HUES48 (cell line): ENCODE data around the gene RIPOR2.

Experiments used
- H3K27ac ChIP-seq: one replicate; pipeline ENCODE4 v1.7.0; 2013; ENCODE audit warnings: low read depth, low read length, inconsistent platforms
- H3K27me3 ChIP-seq: 2 replicates; pipeline ENCODE4 v1.6.1; 2013; ENCODE audit warnings: mild to moderate bottlenecking, low read length; ENCODE audit not compliant: control insufficient read depth, insufficient read depth
- H3K36me3 ChIP-seq: 2 replicates; pipeline ENCODE4 v1.6.1; 2013; ENCODE audit warnings: low read length; ENCODE audit not compliant: control insufficient read depth, insufficient read depth
- H3K4me1 ChIP-seq: 2 replicates; pipeline ENCODE4 v1.6.1; 2013; ENCODE audit warnings: mild to moderate bottlenecking, low read length; ENCODE audit not compliant: control insufficient read depth, insufficient read depth
- H3K4me3 ChIP-seq: 2 replicates; pipeline ENCODE4 v1.5.1; 2013; ENCODE audit warnings: mild to moderate bottlenecking, low read depth, low read length
- H3K9ac ChIP-seq: 2 replicates; pipeline ENCODE4 v1.6.1; 2013; ENCODE audit warnings: mild to moderate bottlenecking, low read depth, low read length, moderate library complexity
- H3K9me3 ChIP-seq: 2 replicates; pipeline ENCODE4 v1.6.1; 2013; ENCODE audit warnings: low read length; ENCODE audit not compliant: control insufficient read depth, insufficient read depth

The RIPOR2 gene

GRCh38 chr6:24935366-24936152, at the start of gene RIPOR2:
Gene RIPOR2, minus strand, starts transcription at chr6:24935960. Its CDS starts 62 bp downstream, at chr6:24935898.
- peaks cover 47% of the 10 kb centered on the region for H3K4me1 ChIP-seq

GRCh38 chr6:24985323-24985722, 49.6 kb upstream of the RIPOR2 start:
- H3K9ac ChIP-seq = no peak overlapping the region
- peak overlapping the region; percentile 72 for H3K27ac ChIP-seq

More at GRCh38 chr6:24935366-24936152, at the start of gene RIPOR2:
- no peaks in the 10 kb centered on the region for H3K27me3 ChIP-seq
- H3K4me3 ChIP-seq = peak within 1 kb of the TSS; percentile 29
- no peaks in the 10 kb centered on the region for H3K36me3 ChIP-seq
- no peaks in the 10 kb centered on the region for H3K9me3 ChIP-seq
- H3K27ac ChIP-seq = peak within 1 kb of the TSS; percentile 23
- no peak within 1 kb of the TSS for H3K9ac ChIP-seq

GRCh38 chr6:24982231-24982630, 46.5 kb upstream of the RIPOR2 start:
- no peaks in the 10 kb centered on the region for H3K27me3 ChIP-seq
- H3K4me1 ChIP-seq = peaks cover 78% of the 10 kb centered on the region
- H3K36me3 ChIP-seq = no peaks in the 10 kb centered on the region
- 0 out of 2 replicates have a peak, but pooled peaks cover 3% of the 10 kb centered on the region for H3K9me3 ChIP-seq
- peak overlapping the region; percentile 52 for H3K9ac ChIP-seq
- H3K4me3 ChIP-seq = peak overlapping the region; percentile 27; the same call in 1 of the 2 replicates
- peak overlapping the region; percentile 99 for H3K27ac ChIP-seq

More at GRCh38 chr6:24985323-24985722, 49.6 kb upstream of the RIPOR2 start:
- H3K36me3 ChIP-seq = no peaks in the 10 kb centered on the region
- H3K4me1 ChIP-seq = peaks cover 49% of the 10 kb centered on the region
- no peaks in the 10 kb centered on the region for H3K27me3 ChIP-seq
- no peak overlapping the region for H3K4me3 ChIP-seq
- H3K9me3 ChIP-seq = 0 out of 2 replicates have a peak, but pooled peaks cover 3% of the 10 kb centered on the region

- H3K27me3 ChIP-seq = no peaks in the 10 kb centered on the region
- peak overlapping the region; percentile 99 for H3K27ac ChIP-seq
- no peaks in the 10 kb centered on the region for H3K36me3 ChIP-seq
- peak overlapping the region; percentile 52 for H3K9ac ChIP-seq
- H3K4me3 ChIP-seq = peak overlapping the region; percentile 31
- peaks cover 78% of the 10 kb centered on the region for H3K4me1 ChIP-seq
- H3K9me3 ChIP-seq = no peaks in the 10 kb centered on the region
Observed at GRCh38 chr6:24981386-24981760, 45.6 kb upstream of the RIPOR2 start.

GRCh38 chr6:24980507-24981385, 45.0 kb upstream of the RIPOR2 start:
- H3K9me3 ChIP-seq = no peaks in the 10 kb centered on the region
- H3K36me3 ChIP-seq = no peaks in the 10 kb centered on the region
- no peaks in the 10 kb centered on the region for H3K27me3 ChIP-seq
- peak overlapping the region; percentile 99 for H3K27ac ChIP-seq
- H3K4me1 ChIP-seq = peaks cover 72% of the 10 kb centered on the region
- peak overlapping the region; percentile 52 for H3K9ac ChIP-seq
- peak overlapping the region; percentile 31 for H3K4me3 ChIP-seq

- H3K36me3 ChIP-seq = no peaks in the 10 kb centered on the region
- peaks cover 61% of the 10 kb centered on the region for H3K4me1 ChIP-seq
- H3K9ac ChIP-seq = no peak overlapping the region
- H3K27ac ChIP-seq = peak overlapping the region; percentile 99
- no peak overlapping the region for H3K4me3 ChIP-seq
- H3K27me3 ChIP-seq = no peaks in the 10 kb centered on the region
- no peaks in the 10 kb centered on the region for H3K9me3 ChIP-seq
Observed at GRCh38 chr6:24979176-24979575, 43.4 kb upstream of the RIPOR2 start.

- no peaks in the 10 kb centered on the region for H3K9me3 ChIP-seq
- no peak overlapping the region for H3K9ac ChIP-seq
- H3K27ac ChIP-seq = no peak overlapping the region
- no peaks in the 10 kb centered on the region for H3K27me3 ChIP-seq
- H3K4me1 ChIP-seq = peaks cover 21% of the 10 kb centered on the region
- no peak overlapping the region for H3K4me3 ChIP-seq
- no peaks in the 10 kb centered on the region for H3K36me3 ChIP-seq
Observed at GRCh38 chr6:24974182-24975171, 38.7 kb upstream of the RIPOR2 start.

- H3K9me3 ChIP-seq = no peaks in the 10 kb centered on the region
- H3K9ac ChIP-seq = no peak overlapping the region
- no peak overlapping the region for H3K4me3 ChIP-seq
- H3K4me1 ChIP-seq = peaks cover 7% of the 10 kb centered on the region; the same call in 1 of the 2 replicates
- no peaks in the 10 kb centered on the region for H3K27me3 ChIP-seq
- no peaks in the 10 kb centered on the region for H3K36me3 ChIP-seq
- H3K27ac ChIP-seq = no peak overlapping the region
Observed at GRCh38 chr6:24972311-24972958, 36.7 kb upstream of the RIPOR2 start.

GRCh38 chr6:24971067-24971466, 35.3 kb upstream of the RIPOR2 start:
- H3K9ac ChIP-seq = no peak overlapping the region
- H3K27me3 ChIP-seq = no peaks in the 10 kb centered on the region
- no peak overlapping the region for H3K4me3 ChIP-seq
- H3K9me3 ChIP-seq = no peaks in the 10 kb centered on the region
- no peak overlapping the region for H3K27ac ChIP-seq
- peaks cover 7% of the 10 kb centered on the region; the same call in 1 of the 2 replicates for H3K4me1 ChIP-seq
- H3K36me3 ChIP-seq = no peaks in the 10 kb centered on the region
